ENCODE measurements around the gene C21orf91.
"Not testable (repeated sequence)": the region's sequence is repeated elsewhere in the genome, so short reads cannot be mapped to it uniquely, and the experiment has no call there.

Gene C21orf91

DNA sequence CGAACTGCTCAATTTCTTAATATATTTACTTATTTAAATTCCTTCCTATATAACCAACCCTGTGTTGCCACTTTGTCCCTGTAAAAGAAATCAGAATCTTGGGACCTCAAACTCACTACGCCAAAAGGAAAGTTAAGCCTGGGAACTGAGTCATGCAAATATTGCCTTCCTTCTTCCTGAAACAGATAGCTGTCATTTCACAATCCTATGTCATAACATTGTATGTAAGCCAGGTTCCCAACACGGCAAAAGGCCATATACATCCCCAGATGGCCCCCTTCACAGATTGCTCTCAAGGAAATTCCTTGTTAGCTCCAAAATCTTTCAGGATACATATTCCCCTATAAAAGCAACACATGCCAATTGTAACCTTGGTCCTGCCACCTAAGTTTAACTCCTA, 39.7 kb downstream of the C21orf91 start:
- Histone ChIP-seq H3K79me2 (ENCODE audit: control insufficient read depth, low read length) (no peaks in the 10 kb centered on the region), H3K4me2 (ENCODE audit: low read length) (no peak overlapping the region), H3K36me3 (ENCODE audit: control insufficient read depth, low read length) (peaks cover 3% of the 10 kb centered on the region), H3F3A (ENCODE audit: control insufficient read depth, insufficient read depth) (peaks cover 11% of the 10 kb centered on the region), H3K4me1 (ENCODE audit: control insufficient read depth, low read length) (peaks cover 45% of the 10 kb centered on the region), H3K4me3 (ENCODE audit: low read length) (no peak overlapping the region), H3K27ac (ENCODE audit: low read depth, low read length) (no peak overlapping the region), H3K9me3 (ENCODE audit: control insufficient read depth, insufficient read depth, low read length) (no peaks in the 10 kb centered on the region), H3K27me3 (ENCODE audit: control insufficient read depth, low read length) (no peaks in the 10 kb centered on the region), H4K20me1 (ENCODE audit: control insufficient read depth, insufficient read depth, low read depth, low read length) (no peaks in the 10 kb centered on the region), H3K9me2 (replicated peaks; ENCODE audit: control insufficient read depth, low read length) (no peaks in the 10 kb centered on the region)
- TF ChIP-seq, protein P1, sequence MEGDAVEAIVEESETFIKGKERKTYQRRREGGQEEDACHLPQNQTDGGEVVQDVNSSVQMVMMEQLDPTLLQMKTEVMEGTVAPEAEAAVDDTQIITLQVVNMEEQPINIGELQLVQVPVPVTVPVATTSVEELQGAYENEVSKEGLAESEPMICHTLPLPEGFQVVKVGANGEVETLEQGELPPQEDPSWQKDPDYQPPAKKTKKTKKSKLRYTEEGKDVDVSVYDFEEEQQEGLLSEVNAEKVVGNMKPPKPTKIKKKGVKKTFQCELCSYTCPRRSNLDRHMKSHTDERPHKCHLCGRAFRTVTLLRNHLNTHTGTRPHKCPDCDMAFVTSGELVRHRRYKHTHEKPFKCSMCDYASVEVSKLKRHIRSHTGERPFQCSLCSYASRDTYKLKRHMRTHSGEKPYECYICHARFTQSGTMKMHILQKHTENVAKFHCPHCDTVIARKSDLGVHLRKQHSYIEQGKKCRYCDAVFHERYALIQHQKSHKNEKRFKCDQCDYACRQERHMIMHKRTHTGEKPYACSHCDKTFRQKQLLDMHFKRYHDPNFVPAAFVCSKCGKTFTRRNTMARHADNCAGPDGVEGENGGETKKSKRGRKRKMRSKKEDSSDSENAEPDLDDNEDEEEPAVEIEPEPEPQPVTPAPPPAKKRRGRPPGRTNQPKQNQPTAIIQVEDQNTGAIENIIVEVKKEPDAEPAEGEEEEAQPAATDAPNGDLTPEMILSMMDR (IDR thresholded peaks at IDR 0.05; ENCODE audit: low read depth, low read length, poor library complexity, severe bottlenecking) = no peak
- no peak for TF ChIP-seq EZH2phosphoT487 (IDR thresholded peaks at IDR 0.05; ENCODE audit: borderline replicate concordance, low read length)

DNA sequence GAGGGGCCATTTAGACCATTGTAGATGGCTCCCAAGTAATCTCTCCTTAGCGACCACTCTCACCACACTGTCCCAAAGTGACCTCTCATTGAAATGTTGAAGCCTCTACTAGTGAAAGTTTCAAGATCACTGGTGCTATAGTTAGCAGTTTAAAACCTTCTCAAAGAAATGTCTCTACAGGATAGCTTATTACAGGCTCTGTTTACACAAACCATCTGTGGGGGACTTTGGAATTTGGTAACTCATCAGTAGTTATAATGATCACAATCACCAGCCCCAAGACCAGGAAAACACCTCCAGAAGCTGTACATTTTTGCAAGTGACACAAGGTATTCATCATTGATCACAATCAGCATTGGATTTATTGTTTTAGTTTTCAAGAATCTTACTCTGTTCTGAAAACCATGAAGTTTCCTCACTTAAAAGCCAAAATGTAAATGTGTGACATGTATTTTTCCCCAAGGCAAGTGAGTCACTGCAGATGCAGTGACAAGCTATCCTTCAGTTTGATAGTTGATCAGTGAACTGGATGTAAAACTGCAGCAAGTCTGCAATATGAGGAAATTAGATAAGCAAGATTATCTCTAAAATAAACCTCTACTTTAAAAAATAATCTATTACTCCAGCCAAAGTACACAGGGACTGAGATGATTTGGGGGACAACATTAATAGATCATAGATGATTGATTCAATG, 41.9 kb downstream of the C21orf91 start:
- Histone ChIP-seq H3K36me3 (ENCODE audit: control insufficient read depth, low read length) (no peaks in the 10 kb centered on the region), H3K4me1 (ENCODE audit: control insufficient read depth, low read length) (peaks cover 24% of the 10 kb centered on the region), H3F3A (ENCODE audit: control insufficient read depth, insufficient read depth) (no peaks in the 10 kb centered on the region), H3K9me2 (replicated peaks; ENCODE audit: control insufficient read depth, low read length) (no peaks in the 10 kb centered on the region), H3K9me3 (ENCODE audit: control insufficient read depth, insufficient read depth, low read length) (no peaks in the 10 kb centered on the region), H3K27me3 (ENCODE audit: control insufficient read depth, low read length) (no peaks in the 10 kb centered on the region), H4K20me1 (ENCODE audit: control insufficient read depth, insufficient read depth, low read depth, low read length) (no peaks in the 10 kb centered on the region), H3K4me2 (ENCODE audit: low read length) (no peak overlapping the region), H3K79me2 (ENCODE audit: control insufficient read depth, low read length) (no peaks in the 10 kb centered on the region), H3K4me3 (ENCODE audit: low read length) (no peak overlapping the region), H3K27ac (ENCODE audit: low read depth, low read length) (no peak overlapping the region)
- TF ChIP-seq, protein P1 (IDR thresholded peaks at IDR 0.05; ENCODE audit: low read depth, low read length, poor library complexity, severe bottlenecking) = no peak
- no peak for TF ChIP-seq EZH2phosphoT487 (IDR thresholded peaks at IDR 0.05; ENCODE audit: borderline replicate concordance, low read length)

DNA sequence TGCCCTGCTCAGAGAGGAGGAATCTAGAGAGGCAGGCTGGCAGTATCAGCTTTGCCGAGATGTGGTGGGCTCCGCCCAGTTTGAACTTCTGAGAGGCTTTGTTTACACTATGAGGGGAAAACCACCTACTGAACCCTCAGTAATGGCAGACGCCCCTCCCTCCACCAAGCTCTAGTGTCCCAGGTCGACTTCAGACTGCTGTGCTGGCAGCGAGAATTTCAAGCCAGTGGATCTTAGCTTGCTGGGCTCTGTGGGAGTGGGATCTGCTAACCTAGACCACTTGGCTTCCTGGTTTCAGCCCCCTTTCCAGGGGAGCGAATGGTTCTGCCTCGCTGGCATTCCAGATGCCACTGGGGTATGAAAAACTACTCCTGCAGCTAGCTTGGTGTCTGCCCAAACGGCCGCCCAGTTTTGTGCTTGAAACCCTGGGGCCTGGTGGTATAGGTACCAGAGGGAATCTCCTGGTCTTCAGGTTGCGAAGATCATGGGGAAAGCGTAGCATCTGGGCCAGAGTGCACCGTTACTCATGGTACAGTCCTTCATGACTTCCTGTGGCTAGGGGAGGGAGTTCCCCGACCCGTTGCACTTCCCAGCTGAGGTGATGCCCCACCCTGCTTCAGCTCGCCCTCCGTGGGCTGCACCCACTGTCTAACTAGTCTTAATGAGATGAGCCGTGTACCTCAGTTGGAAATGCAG, 43.6 kb downstream of the C21orf91 start:
- Histone ChIP-seq H3K4me1 (ENCODE audit: control insufficient read depth, low read length) (peaks cover 8% of the 10 kb centered on the region), H4K20me1 (ENCODE audit: control insufficient read depth, insufficient read depth, low read depth, low read length) (no peaks in the 10 kb centered on the region), H3K9me3 (ENCODE audit: control insufficient read depth, insufficient read depth, low read length) (no peaks in the 10 kb centered on the region; the same call in 1 of the 2 replicates), H3K27me3 (ENCODE audit: control insufficient read depth, low read length) (no peaks in the 10 kb centered on the region), H3K27ac (ENCODE audit: low read depth, low read length) (no peak overlapping the region), H3K4me3 (ENCODE audit: low read length) (no peak overlapping the region), H3F3A (ENCODE audit: control insufficient read depth, insufficient read depth) (no peaks in the 10 kb centered on the region), H3K79me2 (ENCODE audit: control insufficient read depth, low read length) (no peaks in the 10 kb centered on the region), H3K4me2 (ENCODE audit: low read length) (no peak overlapping the region), H3K9me2 (replicated peaks; ENCODE audit: control insufficient read depth, low read length) (no peaks in the 10 kb centered on the region), H3K36me3 (ENCODE audit: control insufficient read depth, low read length) (no peaks in the 10 kb centered on the region)
- TF ChIP-seq EZH2phosphoT487 (IDR thresholded peaks at IDR 0.05; ENCODE audit: borderline replicate concordance, low read length) = no peak
- TF ChIP-seq, protein P1 (IDR thresholded peaks at IDR 0.05; ENCODE audit: low read depth, low read length, poor library complexity, severe bottlenecking) = no peak

DNA sequence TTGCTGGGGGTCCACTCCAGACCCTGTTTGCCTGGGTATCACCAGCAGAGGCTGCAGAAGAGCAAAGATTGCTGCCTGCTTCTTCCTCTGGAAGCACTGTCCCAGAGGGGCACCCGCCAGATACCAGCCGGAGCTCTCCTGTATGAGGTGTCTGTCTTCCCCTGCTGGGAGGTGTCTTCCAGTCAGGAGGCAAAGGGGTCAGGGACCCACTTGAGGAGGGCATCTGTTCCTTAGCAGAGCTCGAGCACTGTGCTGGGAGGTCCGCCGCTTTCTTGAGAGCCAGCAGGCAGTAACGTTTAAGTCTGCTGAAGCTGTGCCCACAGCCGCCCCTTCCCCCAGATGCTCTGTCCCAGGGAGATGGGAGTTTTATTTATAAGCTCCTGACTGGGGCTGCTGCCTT, 44.1 kb downstream of the C21orf91 start:
- H4K20me1 ChIP-seq (ENCODE audit: control insufficient read depth, insufficient read depth, low read depth, low read length); H3F3A ChIP-seq (ENCODE audit: control insufficient read depth, insufficient read depth); H3K4me2 ChIP-seq (ENCODE audit: low read length); H3K4me1 ChIP-seq (ENCODE audit: control insufficient read depth, low read length); H3K4me3 ChIP-seq (ENCODE audit: low read length); H3K79me2 ChIP-seq (ENCODE audit: control insufficient read depth, low read length); H3K27me3 ChIP-seq (ENCODE audit: control insufficient read depth, low read length); H3K27ac ChIP-seq (ENCODE audit: low read depth, low read length); H3K9me2 ChIP-seq (replicated peaks; ENCODE audit: control insufficient read depth, low read length); H3K36me3 ChIP-seq (ENCODE audit: control insufficient read depth, low read length); H3K9me3 ChIP-seq (ENCODE audit: control insufficient read depth, insufficient read depth, low read length): not testable (repeated sequence)

Measured in DOHH2 (cell line).